G401 (cell line): Measurements from ENCODE around the gene ADAMTSL5. TPM values are rescaled to one million over a fixed set of nuclear protein-coding genes. Genes with fewer than 3 reads are reported as not detected.
"Not testable (repeated sequence)": the region's sequence is repeated elsewhere in the genome, so short reads cannot be mapped to it uniquely, and the experiment has no call there.

Experiments
- DNase-seq: peaks from one replicate; pipeline ENCODE4 v3.0.0-alpha.2; 2015; ENCODE audit warnings: low spot score
- in situ Hi-C: cut with HindIII; loops from 2 replicates; pipeline ENCODE4 v1.10.0; 2016; ENCODE audit warnings: low sequenced_read_pairs, mixed read lengths
- total RNA-seq: library from RNA; depleted of rRNA; stranded (reverse); fragments of >200 nt; shearing (Covaris generic); gene quantifications from 2 replicates; pipeline ENCODE4 v1.2.3, GENCODE V29; 2014; rRNA removed

ADAMTSL5 gene, protein sequence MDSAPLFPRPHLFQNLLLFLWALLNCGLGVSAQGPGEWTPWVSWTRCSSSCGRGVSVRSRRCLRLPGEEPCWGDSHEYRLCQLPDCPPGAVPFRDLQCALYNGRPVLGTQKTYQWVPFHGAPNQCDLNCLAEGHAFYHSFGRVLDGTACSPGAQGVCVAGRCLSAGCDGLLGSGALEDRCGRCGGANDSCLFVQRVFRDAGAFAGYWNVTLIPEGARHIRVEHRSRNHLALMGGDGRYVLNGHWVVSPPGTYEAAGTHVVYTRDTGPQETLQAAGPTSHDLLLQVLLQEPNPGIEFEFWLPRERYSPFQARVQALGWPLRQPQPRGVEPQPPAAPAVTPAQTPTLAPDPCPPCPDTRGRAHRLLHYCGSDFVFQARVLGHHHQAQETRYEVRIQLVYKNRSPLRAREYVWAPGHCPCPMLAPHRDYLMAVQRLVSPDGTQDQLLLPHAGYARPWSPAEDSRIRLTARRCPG
- total RNA-seq, result 0.62 and 2.1 TPM in 2 replicates

- no peak for DNase-seq
- in situ Hi-C loops, result no loop called here
Measured at GRCh38 chr19:1512671-1513498, at the start of gene ADAMTSL5. Gene ADAMTSL5, minus strand, starts transcription at chr19:1513019. Its CDS starts 2,076 bp downstream, at chr19:1510943.

DNA sequence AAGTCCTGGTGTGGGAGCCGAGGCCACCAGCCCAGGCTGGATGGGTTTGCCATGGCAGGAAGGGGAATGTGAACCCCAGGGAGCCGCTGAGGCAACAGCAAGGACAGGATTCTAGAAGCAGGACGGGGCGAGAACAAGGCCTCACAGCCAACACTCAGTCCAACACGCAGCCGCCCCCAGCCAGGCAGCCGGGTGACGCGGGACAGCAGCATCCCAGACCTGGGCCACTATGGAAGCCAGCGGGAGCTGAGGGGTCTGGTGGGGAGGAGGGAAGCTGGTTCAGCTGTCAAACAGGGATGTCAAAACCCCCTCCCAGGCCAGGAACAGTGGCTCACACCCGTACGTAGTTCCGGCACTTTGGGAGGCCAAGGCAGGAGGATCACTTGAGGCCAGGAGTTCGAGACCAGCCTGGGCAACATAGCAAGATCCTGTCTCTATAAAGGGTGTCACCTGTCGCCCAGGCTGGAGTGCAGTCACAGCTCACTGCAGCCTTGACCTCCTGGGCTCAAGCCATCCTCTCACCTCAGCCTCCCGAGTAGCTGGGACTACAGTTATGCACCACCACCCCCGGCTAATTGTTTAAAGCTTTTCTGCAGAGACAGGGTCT, 48.5 kb upstream of the ADAMTSL5 start:
- in situ Hi-C loops, result no loop called here
- DNase-seq, result no peak

DNA sequence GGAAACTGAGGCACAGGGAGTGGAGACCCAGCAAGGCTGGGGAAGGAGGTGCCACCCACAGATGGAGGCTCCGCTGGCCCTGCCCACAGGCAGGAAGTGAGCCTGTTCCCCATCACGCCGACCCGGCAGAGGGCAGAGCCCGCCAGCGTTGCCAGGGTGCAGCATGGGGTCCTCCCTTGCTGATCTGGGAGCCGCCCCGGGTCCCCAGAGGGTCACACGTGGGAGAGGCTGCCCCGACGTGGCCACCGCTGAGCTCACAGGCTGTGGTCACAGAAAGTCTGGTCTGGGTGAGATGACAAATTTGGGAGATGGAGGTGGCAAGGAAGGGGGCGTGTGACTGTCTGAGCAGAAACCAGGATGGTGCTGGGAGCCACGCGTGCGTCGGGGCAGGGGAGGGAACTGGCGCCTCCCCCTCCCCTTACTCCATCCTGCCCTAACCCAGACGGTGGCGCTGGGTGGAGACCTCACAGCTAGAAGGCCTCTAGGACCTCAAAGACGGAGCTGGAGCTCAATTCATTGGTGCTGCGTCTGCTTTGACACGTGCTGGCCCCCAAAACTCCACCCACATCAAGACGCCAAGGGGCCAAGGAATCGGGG, 47.6 kb upstream of the ADAMTSL5 start:
- no peak for DNase-seq
- in situ Hi-C loops, result no loop called here

DNA sequence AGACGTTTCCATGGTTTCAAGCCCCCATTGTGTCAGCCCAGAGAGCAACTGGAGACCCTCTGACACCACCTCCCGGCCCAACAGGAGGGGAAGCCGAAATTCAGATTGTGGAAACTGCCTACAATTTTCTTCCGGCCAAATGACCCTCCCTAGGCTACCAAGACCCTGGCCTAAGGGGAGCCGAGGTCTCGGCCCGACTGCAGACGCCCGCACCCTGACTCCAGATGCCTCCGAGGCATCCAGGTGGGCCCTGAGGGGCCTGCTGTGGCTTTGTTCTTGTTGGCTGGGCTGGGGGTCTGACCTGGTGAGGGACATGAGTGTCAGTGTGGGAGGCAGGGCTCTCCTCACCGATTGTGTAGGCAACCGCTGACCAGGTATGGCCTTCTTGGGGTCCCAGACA, 45.7 kb upstream of the ADAMTSL5 start:
- no peak for DNase-seq
- in situ Hi-C loops, result no loop called here

DNA sequence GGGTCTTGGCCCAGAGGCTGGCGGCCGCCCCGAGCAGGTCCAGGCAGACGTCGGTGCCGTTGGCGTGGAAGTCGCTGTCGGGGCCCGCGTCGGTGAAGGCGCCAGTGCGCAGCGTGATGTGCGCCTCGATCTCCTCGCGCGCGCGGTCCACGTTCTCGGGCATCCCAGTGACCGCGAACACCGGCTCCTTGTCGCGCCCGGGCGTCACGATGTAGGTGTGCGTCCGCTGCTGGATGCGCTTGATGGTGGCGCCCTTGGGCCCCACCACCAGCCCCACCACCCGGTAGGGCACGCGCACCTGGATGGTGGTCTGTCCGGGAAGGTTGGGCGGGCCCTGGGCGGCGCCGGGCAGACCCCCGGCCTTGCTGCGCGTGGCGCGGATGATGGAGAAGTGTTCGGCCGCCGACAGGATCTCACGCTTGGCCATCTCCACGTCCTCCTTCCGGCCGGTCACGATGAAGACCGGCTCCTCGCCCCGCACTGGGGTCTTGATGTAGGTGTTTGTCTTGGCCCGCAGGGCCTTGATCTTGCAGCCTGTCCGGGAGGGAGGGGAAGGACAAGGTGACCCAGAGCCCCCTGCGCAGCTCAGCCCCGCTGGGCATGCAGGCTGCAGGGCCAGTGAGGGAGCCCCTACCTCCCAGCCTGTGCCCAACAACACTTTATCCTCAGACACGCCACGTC, 43.7 kb upstream of the ADAMTSL5 start:
- DNase-seq, result no peak

DNA sequence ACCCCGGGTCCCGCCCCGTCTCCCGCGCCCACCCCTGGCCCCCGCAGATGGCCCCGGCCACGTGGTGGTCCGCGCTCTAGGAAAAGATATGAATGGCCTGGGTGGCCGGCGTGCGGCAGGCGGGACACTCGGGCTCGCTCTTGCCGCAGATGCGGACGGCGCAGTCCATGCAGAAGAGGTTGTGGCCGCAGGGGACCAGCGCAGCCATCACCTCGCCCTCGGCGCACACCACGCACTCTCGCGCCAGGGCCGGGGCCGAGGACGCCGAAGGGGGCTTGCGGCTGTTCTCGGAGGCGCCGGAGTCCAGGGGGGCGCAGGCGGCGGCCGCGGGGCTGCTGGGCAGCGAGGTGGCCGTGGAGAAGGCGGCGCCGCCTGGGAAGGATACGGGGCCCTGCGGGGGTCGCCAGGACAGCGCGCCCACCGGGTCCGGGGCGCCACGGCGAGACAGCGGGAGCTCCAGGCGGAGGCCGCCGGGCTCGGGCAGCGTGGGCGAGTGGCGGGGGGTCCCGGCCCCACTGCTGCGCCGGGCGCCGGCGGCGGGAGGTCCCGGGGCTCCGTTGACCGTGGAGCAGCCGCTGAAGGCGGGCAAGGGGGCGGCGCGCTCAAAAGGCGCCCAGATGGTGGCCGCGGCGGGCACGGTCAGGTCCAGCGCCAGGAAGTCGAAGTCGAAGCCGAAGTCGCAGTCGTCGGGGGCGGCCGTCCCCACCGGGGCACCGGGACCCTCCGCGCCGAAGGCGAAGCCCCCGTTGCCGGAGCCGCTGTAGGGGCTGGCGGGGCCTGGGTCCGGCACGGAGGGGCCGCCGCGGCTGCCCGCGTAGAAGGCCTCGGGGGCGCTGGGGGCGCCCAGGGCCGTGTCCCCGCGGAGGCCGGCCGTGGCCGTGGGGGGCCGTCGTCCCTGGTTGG, 42.9 kb upstream of the ADAMTSL5 start:
- in situ Hi-C loops, result no loop called here
- no peak for DNase-seq

More for the DNA sequence above, 43.7 kb upstream of the ADAMTSL5 start:
- in situ Hi-C loops, result no loop called here

DNA sequence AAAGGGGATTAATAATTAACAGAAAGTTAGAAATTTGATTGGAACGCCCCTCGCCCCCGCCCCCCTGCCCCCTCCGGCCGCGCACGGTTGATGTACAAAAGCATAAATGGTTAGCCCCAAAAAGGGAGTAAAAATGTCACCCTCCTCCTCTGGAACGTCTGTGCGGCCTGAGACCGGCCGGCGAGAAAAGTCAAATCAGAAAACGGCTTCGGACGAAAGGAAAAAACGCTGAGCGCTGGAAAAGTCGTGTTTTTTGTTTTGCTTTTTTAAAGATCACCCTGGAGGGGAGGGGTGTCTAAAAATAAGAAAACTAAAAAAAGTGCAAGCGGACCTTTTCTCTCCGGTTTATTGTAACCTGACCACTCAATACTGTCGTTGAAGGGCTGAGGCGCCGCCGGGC, 42.1 kb upstream of the ADAMTSL5 start:
- in situ Hi-C loops, result no loop called here

DNA sequence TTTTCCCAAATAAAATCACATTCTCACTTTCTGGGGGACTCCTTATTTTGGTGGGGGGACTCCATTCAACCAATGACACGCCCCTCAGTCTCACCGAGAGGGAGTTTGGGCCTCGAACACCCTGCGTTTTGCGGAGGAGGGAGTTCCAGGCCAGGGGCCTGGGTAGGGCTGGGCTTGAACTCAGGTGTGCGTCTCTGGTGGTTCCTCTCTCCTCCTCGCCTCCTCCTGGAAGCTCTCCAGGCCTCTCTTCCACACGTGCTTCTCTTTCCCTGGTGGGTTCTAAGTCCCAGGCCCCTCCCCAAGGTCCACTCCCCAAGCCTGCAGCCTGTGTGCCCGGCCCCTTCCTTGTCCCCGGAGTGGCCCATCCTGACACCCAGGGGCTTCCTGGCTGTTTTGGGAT, 40.6 kb upstream of the ADAMTSL5 start:
- in situ Hi-C loops, result no loop called here

More for the DNA sequence above, 42.1 kb upstream of the ADAMTSL5 start:
- DNase-seq, result no peak

GRCh38 chr19:1551068-1552040, 38.5 kb upstream of the ADAMTSL5 start:
- no peak for DNase-seq
- in situ Hi-C loops, result no loop called here

More for the DNA sequence above, 40.6 kb upstream of the ADAMTSL5 start:
- DNase-seq, result no peak

GRCh38 chr19:1549332-1549945, 36.6 kb upstream of the ADAMTSL5 start:
- in situ Hi-C loops, result no loop called here
- DNase-seq, result no peak

- peak; percentile 84 for DNase-seq
- in situ Hi-C loops, result no loop called here
Measured at GRCh38 chr19:1540365-1540925, 27.6 kb upstream of the ADAMTSL5 start.

DNA sequence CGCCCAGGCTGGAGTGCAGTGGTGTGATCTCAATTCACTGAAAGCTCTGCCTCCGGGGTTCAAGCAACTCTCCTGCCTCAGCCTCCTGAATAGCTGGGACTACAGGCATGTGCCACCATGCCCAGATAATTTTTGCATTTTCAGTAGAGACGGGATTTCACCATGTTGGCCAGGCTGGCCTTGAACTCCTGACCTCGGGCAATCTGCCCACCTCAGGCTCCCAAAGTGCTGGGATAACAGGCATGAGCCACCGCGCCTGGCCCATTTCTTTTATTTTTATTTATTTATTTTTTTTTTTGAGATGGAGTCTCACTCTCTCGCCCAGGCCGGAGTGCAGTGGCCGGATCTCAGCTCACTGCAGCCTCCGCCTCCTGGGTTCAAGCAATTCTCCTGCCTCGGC, 26.9 kb upstream of the ADAMTSL5 start:
- in situ Hi-C loops, DNase-seq: not testable (repeated sequence)

DNA sequence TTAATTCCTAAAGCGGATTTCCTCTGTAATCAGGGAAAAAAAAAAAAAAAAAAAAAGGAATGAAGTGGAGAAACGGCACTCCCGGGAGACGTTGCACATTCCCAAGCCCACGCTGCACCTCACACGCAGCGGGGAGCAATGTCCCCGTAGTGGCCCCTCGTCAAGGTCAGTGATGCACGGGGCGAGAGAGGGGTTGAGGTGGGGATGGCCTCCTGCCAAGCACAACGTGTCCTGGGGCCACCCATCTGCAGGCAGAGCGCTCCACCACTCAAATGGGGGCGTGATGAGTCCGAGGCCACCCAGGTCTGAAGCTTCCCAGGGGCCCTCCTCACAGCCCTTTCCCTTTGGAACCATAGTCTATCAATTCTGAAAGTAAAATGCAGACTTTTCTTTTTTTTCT, 26.2 kb upstream of the ADAMTSL5 start:
- in situ Hi-C loops, result no loop called here
- DNase-seq, result no peak

DNA sequence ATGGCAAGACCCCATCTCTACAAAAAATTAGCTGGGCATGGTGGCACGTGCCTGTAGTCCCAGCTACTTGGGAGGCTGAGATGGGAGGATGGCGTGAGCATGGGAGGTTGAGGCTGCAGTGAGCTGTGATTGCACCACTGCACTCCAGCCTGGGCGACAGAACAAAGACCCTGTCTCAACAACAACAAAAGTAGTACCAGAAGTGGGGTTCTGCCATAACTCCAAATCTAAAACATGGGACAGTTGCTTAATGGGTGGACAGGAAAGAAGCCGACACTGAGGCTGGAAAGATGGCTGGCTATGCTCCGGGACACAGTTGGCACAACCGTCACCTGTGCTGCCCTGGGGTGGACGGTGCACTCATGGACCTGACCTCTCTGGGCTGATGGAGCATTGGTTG, 22.9 kb upstream of the ADAMTSL5 start:
- in situ Hi-C loops, DNase-seq: not testable (repeated sequence)

GRCh38 chr19:1534972-1535371, 22.2 kb upstream of the ADAMTSL5 start:
- DNase-seq, result no peak
- in situ Hi-C loops, result no loop called here
